ENCODE data around the gene MARK1.
"Not testable (repeated sequence)": the region's sequence is repeated elsewhere in the genome, so short reads cannot be mapped to it uniquely, and the experiment has no call there.

MARK1 gene

DNA sequence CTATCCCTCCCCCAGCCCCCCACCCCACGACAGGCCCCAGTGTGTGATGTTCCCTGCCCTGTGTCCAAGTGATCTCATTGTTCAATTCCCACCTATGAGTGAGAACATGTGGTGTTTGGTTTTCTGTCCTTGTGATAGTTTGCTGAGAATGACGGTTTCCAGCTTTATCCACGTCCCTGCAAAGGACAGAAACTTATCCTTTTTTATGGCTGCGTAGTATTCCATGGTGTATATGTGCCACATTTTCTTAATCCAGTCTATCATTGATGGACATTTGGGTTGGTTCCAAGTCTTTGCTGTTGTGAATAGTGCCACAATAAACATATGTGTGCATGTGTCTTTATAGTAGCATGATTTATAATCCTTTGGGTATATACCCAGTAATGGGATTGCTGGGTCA is 77.7 kb downstream of the MARK1 start:
- not testable (repeated sequence) for DNase-seq (ENCODE audit: low read depth in 1 of 2, low spot score in 1 of 2)

DNA sequence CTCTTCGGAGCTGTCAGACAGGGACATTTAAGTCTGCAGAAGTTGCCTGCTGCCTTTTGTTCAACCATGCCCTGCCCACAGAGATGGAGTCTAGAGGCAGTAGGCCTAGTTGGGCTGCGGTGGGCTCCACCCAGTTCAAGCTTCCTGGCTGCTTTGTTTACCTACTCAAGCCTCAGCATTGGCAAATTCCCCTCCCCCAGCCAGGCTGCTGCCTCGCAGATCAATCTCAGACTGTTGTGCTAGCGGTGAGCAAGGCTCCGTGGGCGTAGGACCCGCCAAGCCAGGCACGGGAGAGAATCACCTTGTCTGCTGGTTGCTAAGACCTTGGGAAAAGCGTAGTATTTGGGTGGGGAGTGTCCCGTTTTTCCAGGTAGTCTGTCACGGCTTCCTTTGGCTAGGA is 83.2 kb downstream of the MARK1 start:
- not testable (repeated sequence) for DNase-seq (ENCODE audit: low read depth in 1 of 2, low spot score in 1 of 2)

DNA sequence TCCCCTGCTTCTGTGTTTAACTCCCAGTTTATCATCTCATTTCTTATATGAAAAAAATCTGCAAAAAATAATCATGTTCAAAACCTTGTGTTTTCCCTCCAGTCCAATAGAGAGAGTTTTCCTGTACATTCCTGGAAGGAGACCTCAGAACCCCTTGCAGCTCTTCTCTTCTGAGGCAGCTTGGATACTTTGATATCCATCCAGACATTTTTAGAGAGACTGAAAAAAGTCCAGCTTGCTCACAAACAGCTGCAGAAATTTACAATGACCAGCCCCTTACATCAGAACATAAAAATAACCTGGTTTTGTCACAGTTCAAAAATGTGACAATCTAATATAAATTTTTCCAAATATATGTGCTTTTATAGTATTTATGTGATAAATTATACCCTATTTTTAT is 88.9 kb downstream of the MARK1 start:
- DNase-seq (ENCODE audit: low read depth in 1 of 2, low spot score in 1 of 2) = no peak

DNA sequence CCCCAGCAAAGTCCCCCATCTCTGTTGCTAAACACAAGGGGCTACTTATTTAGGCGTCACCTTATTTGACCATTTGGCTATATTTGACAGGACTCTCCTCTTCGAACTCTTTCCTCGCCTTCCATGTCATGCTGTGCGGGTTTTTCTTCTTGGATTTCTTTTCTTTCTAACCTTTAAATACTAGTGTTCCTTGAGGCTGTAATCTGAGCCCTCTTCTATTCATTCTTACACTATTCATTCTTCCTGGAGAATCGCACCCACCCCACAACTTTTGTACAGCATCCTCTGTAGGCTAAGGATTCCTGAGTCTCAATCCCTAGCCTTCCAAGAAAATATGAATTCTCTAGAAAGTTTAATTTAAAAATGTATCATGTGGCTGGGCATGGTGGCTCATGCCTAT is 100.5 kb downstream of the MARK1 start:
- no peak for DNase-seq (ENCODE audit: low read depth in 1 of 2, low spot score in 1 of 2)

- no peak for DNase-seq (ENCODE audit: low read depth in 1 of 2, low spot score in 1 of 2)
Measured at GRCh38 chr1:220631238-220631815, 103.4 kb downstream of the MARK1 start.

GRCh38 chr1:220637759-220638158 is 109.8 kb downstream of the MARK1 start:
- DNase-seq (ENCODE audit: low read depth in 1 of 2, low spot score in 1 of 2) = no peak

GRCh38 chr1:220642285-220642684 is 114.3 kb downstream of the MARK1 start:
- DNase-seq (ENCODE audit: low read depth in 1 of 2, low spot score in 1 of 2) = no peak

- no peak for DNase-seq (ENCODE audit: low read depth in 1 of 2, low spot score in 1 of 2)
Measured at GRCh38 chr1:220652995-220653394, 125.1 kb downstream of the MARK1 start.

DNA sequence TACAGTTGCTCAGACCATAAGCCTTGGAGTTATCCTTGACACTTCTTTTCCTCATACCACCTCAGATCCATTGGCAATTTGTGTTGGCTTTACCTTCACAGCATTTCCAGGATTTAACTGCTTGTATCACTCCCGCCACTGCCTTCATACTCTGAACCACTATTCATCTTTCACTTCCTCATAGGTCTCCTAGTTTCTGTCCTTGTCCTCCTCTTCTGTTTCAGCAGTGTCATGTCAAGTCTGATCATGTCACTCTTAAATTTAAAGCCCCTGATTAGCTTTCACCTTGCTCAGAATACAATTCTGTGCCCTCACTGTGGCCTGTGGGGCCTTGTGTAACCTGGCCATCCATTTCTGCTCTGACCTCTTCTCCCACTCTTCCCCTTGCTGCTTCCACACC is 127.6 kb downstream of the MARK1 start:
- DNase-seq (ENCODE audit: low read depth in 1 of 2, low spot score in 1 of 2) = no peak

GRCh38 chr1:220655961-220656740 is 128.2 kb downstream of the MARK1 start:
- no peak for DNase-seq (ENCODE audit: low read depth in 1 of 2, low spot score in 1 of 2)

DNA sequence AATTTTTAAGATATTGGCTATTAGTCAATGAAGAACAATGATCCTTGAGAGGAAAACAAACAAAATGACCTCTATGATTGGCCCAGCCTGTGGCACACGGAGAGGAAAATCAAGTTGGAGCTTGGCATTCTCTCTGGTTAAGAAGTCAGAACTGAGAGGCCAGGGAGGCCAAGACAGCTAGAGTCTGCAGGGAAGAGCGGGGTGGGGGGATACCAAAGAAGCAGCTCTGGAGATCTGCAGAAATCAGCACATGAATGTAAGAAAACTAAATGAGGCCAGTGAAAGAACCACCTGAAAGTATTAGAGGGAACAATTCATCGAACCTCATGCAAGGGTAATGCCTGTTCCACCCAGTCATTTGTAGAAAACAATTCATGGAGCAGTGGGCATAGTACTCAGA is 138.4 kb downstream of the MARK1 start:
- DNase-seq (ENCODE audit: low read depth in 1 of 2, low spot score in 1 of 2) = no peak

GRCh38 chr1:220669005-220669404 is 141.1 kb downstream of the MARK1 start:
- no peak for DNase-seq (ENCODE audit: low read depth in 1 of 2, low spot score in 1 of 2)

GRCh38 chr1:220670365-220670764 is 142.4 kb downstream of the MARK1 start:
- no peak for DNase-seq (ENCODE audit: low read depth in 1 of 2, low spot score in 1 of 2)

DNA sequence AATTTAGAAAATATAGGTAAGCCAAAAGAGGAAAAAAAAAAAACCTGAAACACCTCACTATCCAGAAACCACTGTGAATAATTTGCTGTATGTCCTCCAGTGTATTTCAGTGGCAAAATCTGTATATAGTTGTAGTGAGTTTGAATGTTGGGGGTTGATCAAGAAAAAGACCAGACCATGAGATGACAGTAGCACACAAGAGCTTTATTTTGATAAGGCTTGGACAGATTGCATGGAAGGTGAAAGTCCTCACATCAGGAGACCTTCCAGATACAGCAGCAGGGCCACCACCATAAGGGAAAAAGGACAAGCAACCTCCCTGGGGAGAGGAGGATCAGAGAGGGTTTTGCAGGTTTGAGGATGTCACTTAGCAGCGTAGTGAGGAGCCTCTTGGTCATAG is 146.0 kb downstream of the MARK1 start:
- no peak for DNase-seq (ENCODE audit: low read depth in 1 of 2, low spot score in 1 of 2)

DNA sequence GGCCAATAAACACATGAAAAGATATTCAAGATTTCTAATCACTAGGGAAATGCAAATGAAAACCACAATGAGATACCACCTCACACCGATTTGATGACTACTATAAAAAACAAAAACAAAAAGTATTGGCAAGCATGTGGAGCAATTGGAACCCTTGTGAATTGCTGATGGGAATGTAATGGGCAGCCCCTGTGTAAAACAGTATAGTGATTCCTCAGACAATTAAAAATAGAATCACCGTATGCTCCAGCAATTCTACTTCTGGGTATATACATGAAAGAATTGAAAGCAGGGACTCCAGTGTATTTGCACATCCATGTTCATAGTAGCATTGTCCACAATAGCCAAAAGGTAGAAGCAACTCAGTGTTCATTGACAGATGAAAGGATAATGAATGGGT is 149.3 kb downstream of the MARK1 start:
- DNase-seq (ENCODE audit: low read depth in 1 of 2, low spot score in 1 of 2) = no peak

- DNase-seq (ENCODE audit: low read depth in 1 of 2, low spot score in 1 of 2) = no peak
Measured at GRCh38 chr1:220680085-220680687, 152.2 kb downstream of the MARK1 start.

- no peak for DNase-seq (ENCODE audit: low read depth in 1 of 2, low spot score in 1 of 2)
Measured at GRCh38 chr1:220681220-220681880, 153.4 kb downstream of the MARK1 start.

DNA sequence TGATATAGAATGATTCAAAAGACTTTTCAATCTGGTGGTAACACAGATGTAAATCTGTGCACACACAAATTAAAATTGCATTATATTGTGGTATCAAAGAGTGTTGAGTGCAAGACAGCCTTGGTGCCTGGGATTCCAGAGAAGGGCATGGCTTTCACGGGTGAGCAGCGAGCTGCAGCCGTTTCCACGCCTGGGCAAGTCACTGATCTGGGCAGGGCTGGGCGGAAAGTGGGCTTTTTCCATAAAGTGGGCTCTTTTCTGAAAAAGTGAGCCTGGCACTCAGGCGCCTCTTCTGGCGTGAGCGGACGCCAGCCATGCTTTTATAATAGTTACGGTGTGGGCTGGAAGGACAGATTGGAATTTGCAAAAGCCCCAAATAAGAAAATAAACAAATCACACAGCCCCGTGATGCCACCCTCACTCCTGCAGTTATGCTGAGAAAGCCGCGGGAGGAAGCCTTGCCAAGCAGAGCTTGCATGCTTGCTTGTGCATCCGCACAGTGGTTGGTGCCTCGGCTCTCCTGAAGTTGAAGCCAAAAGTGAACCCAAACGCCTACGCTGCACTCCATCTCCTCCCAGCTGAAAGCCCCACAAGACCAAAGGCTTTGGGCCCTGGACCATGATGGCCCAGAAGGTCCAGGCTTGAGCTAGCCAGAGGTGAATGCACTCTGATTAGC is 155.1 kb downstream of the MARK1 start:
- DNase-seq (ENCODE audit: low read depth in 1 of 2, low spot score in 1 of 2) = no peak

DNA sequence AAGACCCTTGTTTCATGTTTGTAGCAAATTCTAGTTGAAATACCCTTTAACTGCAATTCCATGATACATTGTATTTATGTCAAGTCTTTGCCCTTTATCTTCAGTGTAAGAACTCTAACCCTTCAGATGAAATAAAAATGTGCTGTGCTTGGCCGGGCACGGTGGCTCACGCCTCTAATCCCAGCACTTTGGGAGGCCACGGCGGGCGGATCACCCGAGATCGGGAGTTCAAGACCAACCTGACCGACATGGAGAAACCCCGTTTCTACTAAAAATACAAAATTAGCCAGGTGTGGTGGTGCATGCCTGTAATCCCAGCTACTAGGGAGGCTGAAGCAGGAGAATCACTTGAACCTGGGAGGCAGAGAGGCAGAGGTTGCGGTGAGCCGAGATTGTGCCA is 155.8 kb downstream of the MARK1 start:
- not testable (repeated sequence) for DNase-seq (ENCODE audit: low read depth in 1 of 2, low spot score in 1 of 2)

DNA sequence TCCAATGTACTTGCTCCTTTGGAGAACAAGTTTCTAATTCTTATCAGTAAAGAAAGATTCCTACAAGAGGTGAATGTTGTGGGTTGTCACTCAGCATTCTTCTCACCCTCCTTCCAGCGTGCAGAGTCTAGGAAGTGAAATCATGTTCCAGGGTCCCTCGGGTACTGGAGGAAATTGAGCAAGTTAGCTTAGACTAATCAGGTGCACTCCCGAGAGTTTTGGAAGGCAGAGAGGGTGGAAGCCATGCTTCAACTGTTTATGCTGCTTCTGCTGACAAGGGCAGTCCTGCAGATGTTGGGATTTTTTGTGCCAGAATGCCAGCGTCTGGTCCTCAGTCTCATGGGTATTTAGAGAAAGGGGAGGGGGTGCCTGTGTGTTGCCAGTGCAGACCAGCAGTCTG is 157.0 kb downstream of the MARK1 start:
- no peak for DNase-seq (ENCODE audit: low read depth in 1 of 2, low spot score in 1 of 2)

GRCh38 chr1:220685879-220686278 is 157.9 kb downstream of the MARK1 start:
- no peak for DNase-seq (ENCODE audit: low read depth in 1 of 2, low spot score in 1 of 2)
